GM19351 (cell line): ENCODE results near the gene CRIP1.

Experiments
- ATAC-seq: cut with Tn5 transposase; IDR thresholded peaks from one replicate; pipeline ENCODE4 v1.9.1; 2021; ENCODE audit warnings: mild to moderate bottlenecking, moderate library complexity; ENCODE audit not compliant: unreplicated experiment

The CRIP1 gene

GRCh38 chr14:105492031-105492970 lies 5.6 kb downstream of the CRIP1 start:
- no peak for ATAC-seq

DNA sequence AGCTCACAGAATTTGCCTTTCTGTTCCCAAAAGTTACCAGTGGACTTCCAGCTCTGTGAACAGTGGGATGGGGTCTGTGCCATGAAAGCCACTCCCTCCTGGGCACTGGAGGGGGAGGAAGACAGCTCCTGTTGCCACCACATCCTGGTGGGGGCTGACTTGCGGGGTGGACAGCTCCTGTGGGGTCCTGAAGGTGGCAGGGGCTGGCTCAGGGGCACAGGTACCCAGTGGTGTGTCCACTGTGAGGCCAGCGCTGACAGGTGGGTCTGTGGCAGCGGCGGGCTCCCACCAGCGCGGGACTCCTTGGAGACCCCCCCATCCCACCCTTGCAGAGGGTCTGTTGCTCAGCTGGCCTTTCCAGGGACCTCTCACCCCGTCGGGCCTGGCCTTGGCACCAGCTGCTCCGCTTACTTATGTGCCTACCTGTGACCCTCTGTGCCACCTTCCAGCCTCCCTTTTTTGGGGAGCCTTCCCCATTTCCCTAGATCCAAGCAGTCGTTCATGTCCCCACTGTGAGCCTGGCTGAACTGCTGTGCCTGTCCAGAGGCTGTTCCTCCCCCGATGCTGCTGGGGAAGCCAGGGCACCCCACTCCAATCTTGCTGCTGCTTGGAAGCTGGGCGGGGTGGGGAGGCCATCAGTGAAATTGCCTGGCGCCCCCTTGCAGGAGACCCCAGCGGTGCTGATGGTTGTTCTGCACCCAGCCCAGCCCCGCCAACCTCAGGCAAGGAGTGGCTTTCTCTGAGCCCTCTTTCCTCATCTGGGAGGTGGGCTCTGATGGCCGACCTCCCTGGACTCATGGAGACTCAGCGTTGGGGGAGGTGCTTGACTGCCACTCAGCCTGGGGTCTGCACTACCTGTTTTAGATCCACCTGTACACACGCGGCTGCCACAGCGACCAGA lies 6.5 kb downstream of the CRIP1 start:
- no peak for ATAC-seq

- ATAC-seq = no peak
Observed at GRCh38 chr14:105493921-105494605, 7.4 kb downstream of the CRIP1 start.

DNA sequence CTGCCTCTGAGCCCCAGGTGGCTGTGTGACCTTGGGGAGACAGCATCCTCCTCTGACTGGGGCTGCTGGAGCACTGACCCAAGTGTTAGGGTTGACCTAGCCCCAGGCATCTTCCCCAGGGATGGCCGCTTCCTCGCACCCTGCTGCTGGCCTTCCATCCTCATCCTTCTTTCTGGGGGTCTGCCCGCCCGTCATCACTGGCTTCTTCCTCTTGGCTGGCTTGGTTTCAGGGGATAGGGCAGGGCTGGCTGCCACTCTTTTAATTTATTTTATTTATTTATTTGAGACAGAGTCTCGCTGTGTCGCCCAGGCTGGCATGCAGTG lies 7.9 kb downstream of the CRIP1 start:
- ATAC-seq = no peak

DNA sequence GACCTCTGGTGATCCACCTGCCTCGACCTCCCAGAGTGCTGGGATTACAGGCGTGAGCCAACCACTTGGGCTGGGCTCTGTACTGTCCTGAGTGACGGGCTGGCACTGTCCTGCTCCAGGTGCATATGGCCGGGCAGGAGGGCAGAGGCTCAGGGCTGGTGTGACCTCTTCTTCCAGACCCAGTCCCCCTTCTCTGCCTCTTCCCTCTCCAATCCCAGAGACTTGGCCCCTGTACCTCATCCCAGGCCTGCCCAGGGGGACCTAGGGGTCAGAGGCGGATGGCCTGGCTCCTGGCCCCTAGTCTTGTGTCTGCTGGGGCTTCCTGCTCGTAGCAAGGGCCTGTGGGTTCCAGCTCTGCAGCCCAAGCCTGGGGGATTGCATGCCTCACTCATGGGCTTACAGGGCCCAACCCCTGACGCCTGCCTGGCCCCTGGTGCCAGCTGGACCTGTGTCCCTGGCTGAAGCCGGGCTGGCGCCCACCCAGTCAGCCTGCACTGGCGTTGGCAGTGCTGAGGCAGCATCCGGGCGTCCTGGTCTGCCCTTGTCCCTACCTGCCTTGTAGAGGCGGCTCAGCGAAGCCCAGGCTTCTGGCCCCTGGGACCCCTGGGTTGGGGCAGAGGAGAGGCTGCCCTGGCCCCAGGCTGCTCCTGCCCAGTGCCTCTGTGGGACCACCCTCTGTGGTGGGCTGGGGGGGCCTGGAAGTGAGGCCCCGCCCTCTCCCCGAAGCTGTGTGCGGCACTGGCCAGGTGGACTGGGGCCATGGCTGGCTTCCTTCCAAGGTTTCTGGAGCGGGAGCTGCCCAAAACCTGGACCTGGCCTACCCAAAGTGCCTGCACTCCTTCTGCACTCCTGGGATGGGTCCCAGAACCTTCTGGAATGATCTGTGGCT lies 8.7 kb downstream of the CRIP1 start:
- ATAC-seq = no peak

DNA sequence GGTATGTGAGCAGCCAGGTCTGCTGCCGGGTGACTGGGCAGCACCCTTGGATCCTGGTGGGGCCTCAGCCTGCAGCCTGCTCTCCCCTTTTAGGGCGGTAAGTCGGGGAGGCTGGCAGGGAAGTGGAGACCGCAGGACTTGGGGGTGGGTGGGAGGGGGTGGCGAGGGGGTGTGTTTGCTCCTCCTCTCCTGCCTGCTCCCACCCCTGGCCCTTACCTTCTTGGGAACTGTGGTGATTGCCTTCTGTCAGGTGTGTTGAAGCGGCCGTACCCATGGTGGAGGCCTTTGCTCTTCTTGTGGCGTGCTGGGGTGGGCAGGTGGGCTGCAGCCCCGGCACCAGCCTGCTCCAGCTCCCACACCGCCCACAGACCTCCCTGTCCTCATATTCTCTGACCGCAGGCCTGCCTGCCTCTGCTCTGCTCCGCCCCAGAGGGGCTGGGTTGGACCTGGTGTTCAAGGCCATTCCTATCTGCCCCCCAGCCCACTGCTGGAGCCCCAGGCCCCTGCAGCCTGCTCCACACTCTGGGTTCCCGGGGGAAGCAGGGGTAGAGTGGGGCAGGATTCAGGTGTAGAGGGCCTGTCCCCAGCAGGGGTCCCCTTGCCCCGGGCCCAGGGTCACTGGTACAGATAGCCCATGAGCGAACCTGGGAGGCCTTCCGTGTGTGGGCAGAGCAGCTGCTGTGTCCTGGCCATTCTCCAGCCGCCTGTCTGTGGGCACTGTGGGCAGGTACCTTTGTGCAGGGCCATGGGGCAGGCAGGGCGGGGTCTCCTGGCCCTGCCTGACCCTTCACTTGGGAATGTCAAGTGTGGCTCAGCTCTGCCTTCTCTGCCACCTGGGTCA lies 9.5 kb downstream of the CRIP1 start:
- no peak for ATAC-seq

DNA sequence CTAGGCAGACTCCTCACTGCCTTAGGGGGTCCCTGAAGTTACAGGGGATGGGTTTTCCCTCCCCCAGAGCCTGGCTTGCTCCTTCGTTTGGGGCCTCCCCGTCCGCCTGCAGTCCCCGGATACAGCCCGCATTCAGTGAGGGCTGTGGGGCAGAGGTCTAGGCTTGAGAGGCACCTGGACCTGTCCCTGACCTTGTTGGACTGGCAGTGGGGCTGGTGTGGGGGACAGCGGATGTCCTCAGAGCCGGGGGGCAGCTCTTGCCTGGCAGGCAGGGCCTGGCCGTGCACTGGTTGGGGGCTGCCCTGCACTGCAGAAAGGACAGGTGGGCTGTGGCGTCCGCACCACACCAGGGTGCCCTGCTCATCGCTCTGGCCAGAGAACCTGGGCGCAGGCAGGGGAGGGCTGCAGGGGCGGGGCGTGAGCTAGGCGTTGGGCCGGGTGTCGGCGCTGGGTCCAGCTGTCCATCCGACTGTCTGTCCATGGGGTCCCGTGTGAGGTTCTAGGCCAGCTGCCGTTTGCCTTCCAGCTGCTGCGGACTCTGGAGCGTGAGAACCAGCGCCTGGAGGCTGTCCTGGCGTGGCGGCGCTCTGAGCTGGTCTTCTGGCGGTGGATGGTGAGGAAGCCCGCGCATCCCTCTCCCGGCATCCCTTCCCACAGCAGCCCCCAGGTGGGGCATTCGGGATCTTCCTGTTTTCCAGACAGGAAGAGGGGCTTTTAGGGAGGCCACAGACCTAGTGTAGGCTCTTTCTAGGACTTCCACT lies 10.3 kb downstream of the CRIP1 start:
- ATAC-seq = no peak

DNA sequence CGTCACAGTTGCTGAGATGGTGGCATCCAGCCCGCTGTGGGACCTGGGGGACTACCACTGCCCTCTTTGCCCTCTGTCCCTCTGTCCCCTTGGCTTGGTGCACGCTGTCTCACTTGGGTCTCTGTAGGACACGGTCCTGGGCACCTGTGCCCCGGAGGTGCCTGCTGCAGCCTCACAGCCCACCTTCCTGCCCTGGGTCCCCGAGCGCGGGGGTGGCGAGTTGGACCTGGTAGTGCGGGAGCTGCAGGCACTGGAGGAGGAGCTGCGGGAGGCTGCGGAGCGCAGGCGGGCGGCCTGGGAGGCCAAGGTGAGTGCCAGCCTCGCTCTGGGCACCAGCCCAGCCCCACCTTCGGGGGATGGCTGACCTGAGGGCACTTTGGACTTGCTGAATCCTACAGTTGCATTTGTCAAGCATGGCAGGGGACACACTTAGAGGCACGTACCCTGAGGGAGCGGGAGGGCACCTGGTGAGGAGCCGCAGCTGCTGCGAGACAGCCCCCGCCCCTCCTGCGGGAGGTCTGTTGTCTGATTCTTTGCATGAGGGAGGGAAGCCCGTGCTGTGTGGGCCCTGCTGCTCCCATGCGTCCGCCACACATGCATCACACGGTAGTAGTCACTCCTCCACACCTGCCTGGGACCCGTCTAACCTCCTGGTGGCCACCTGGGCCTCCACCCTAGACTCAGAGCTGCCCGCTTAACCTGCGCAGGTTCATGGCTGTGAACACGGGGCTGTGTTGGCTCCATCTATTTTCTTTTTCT lies 11.2 kb downstream of the CRIP1 start:
- no peak for ATAC-seq

DNA sequence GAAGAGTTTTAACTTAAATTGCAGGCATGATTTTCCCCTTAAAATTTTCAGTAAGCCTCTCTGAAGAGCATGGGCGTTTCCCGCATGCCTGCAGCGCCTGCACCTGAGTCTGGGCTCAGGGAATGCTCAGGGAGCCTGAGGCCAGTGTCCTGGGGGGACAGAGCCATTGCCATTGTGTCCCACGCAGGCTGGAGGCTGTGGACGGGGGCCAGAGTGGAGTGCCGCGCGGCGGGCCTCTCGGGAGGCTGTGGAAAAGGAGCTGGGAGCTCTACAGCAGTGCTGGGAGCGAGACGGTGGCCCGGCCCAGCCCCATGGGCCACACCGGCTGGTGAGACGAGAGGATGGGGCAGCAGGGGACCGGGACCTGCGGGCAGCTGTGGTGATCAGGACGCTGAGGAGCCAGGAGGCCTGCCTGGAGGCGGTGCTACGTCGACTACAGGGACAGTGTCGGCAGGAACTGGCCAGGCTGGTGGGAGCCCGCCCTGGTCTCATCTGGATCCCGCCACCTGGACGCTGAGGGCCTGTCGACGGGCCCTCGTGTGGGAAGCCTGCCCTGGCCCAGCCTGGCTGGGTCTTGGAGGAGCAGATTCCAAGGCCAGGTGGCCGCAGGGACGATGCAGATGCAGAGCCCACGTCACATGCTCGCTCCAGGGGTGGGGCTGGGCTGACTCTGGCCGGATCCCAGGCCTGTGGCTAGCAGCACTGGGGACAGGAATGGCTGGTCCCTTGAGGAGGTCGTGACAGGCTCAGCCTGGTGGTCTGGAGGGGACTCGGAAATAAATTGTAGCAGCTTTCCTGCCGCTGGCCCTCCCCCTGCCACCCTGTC lies 12.0 kb downstream of the CRIP1 start:
- no peak for ATAC-seq

- ATAC-seq = no peak
Observed at GRCh38 chr14:105499256-105500035, 12.8 kb downstream of the CRIP1 start.

- no peak for ATAC-seq
Observed at GRCh38 chr14:105500036-105500725, 13.5 kb downstream of the CRIP1 start.

DNA sequence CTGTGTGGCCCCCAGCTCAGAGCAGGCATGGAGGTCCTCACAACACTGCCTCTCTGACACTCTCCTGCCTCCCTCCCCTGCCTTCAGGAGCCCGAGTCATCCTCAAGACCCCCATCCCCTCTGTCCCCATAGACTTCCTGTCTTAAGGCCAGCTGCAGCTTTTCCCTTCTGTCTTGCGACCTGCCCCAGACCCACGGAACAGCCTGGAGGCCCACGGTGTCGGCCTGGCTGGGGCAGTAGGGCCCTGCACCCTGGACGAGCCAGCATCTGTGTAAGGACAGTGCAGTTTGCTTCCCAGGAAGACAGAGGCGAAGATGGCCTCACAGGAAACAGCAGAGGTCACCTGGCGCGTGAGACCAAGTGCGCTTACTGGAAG lies 14.0 kb downstream of the CRIP1 start:
- no peak for ATAC-seq

DNA sequence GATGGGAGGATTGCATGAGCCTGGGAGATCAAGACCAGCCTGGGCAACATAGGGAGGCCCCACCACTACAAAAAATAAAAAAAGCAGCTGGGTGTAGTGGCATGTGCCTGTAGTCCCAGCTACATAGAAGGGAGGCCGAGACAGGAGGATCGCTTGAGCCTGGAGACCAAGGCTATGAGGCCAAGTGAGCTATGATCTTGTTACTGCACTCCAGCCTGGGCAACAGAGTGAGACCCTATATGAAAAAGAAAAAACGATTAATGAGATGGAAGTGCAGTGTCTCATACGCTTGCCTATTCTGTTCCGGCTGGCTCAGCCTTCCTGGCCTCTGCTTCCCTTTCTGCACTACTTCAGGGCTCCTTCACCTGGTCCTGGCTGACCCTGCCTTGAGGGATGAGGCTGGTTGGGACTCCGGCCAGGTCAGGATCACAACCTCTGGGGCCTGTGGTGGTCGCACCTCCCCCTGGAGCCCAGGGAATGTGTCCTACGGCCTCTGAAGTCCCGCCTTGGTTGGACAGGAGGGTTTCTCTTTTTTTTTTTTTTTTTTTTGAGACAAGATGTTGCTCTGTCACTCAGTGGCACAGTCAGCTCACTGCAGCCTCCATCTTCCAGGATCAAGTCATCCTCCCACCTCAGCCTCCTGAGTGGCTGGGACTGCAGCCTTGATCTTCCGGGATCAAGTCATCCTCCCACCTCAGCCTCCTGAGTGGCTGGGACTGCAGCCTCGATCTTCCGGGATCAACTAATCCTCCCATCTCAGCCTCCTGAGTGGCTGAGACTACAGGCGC lies 15.0 kb downstream of the CRIP1 start:
- no peak for ATAC-seq

DNA sequence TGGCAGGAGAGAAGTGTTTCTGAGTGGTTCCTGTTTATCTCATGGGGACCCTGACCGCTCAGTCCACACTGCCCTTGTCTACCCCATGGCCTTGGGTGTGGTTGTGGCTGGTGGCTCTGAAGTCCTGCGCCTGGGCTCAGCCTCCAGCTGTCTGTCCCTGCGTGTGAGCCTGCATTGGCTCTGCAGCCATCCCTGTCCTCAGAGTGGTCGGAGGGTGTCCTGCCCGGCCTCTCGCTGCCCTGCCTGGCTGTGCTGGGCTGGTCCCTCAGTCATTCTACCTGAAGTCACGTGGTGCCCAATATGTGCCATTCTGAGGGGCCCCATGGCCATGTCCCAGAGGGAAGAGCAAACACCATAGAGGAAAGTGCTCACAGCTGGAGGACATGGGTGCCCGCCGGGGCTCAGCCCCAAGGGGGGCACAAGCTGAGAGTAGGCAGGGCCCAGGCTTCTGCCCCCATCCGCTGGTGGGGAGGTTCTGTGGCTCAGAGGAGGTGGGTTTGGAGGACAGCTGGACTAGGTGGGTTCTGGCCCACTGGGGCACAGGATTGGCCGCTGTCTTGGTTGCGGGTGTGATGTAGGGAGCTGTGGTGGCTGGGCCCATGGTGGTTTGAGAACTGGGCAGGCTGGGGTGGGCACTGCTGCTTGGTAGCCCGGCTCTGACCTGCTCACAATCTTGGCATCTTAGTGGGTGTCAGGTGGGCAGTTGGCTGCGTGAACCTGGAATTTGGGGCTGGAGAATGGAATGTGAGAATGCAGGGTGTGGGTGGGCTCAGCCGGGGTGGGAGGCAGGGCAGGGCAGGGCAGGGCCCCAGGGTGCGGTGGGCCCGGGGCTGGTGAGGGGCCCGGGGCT lies 16.0 kb downstream of the CRIP1 start:
- ATAC-seq = no peak
